ENCODE data around the gene ACSL1.
"Not testable (repeated sequence)": the region's sequence is repeated elsewhere in the genome, so short reads cannot be mapped to it uniquely, and the experiment has no call there.

Gene ACSL1

GRCh38 chr4:184785813-184786212 is 40.0 kb downstream of the ACSL1 start:
- no peak for DNase-seq

GRCh38 chr4:184784628-184785257 is 41.0 kb downstream of the ACSL1 start:
- no peak for DNase-seq

GRCh38 chr4:184782731-184783373 is 42.9 kb downstream of the ACSL1 start:
- no peak for DNase-seq

GRCh38 chr4:184779160-184779559 is 46.6 kb downstream of the ACSL1 start:
- not testable (repeated sequence) for DNase-seq

- no peak for DNase-seq
Observed at GRCh38 chr4:184778325-184778724, 47.4 kb downstream of the ACSL1 start.

GRCh38 chr4:184776821-184777220 is 48.9 kb downstream of the ACSL1 start:
- DNase-seq, result no peak

- DNase-seq, result no peak
Observed at GRCh38 chr4:184775854-184776555, 49.8 kb downstream of the ACSL1 start.

GRCh38 chr4:184774152-184774551 is 51.6 kb downstream of the ACSL1 start:
- DNase-seq, result no peak

- DNase-seq, result no peak
Observed at GRCh38 chr4:184771416-184771815, 54.4 kb downstream of the ACSL1 start.

GRCh38 chr4:184769141-184769765 is 56.5 kb downstream of the ACSL1 start:
- no peak for DNase-seq

GRCh38 chr4:184768296-184768695 is 57.5 kb downstream of the ACSL1 start:
- no peak for DNase-seq

- DNase-seq, result no peak
Observed at GRCh38 chr4:184766446-184766845, 59.3 kb downstream of the ACSL1 start.

- DNase-seq, result no peak
Observed at GRCh38 chr4:184765473-184766340, 60.1 kb downstream of the ACSL1 start.

GRCh38 chr4:184764601-184765000 is 61.2 kb downstream of the ACSL1 start:
- no peak for DNase-seq

- no peak for DNase-seq
Observed at GRCh38 chr4:184763150-184763780, 62.5 kb downstream of the ACSL1 start.

GRCh38 chr4:184762100-184762499 is 63.7 kb downstream of the ACSL1 start:
- DNase-seq, result peak; percentile 76

GRCh38 chr4:184760681-184761080 is 65.1 kb downstream of the ACSL1 start:
- DNase-seq, result no peak

- no peak for DNase-seq
Observed at GRCh38 chr4:184757810-184758209, 68.0 kb downstream of the ACSL1 start.

GRCh38 chr4:184756399-184756798 is 69.4 kb downstream of the ACSL1 start:
- DNase-seq, result no peak

GRCh38 chr4:184755278-184755677 is 70.5 kb downstream of the ACSL1 start:
- no peak for DNase-seq

- DNase-seq, result no peak
Observed at GRCh38 chr4:184752496-184753275, 73.1 kb downstream of the ACSL1 start.
